Natural killer cell (primary cell): Measurements from ENCODE around the gene HDAC4. TPM values are rescaled to one million over a fixed set of nuclear protein-coding genes. Genes with fewer than 3 reads are reported as not detected.
A peak's percentile ranks its signal among the peaks of the same experiment; 100 is the strongest.

ENCODE experiments used
- ATAC-seq, 3 donors: fragments of 150-1000 bp in 2 of 3; fragments of 200-7000 bp in 1 of 3; cut with Tn5 transposase; 1 replicate in 1 of 3; 2 replicates in 2 of 3; pipeline ENCODE4 v1.10.0; 2021; ENCODE audit warnings: mild to moderate bottlenecking in 2 of 3, moderate library complexity in 2 of 3
- DNase-seq, 2 donors: peaks; one replicate each; pipeline versions ENCODE4 v3.0.0 to v3.0.0-alpha.2; 2013 to 2021; ENCODE audit warnings: mixed read lengths in 1 of 2
- H3K27ac ChIP-seq: one replicate; pipeline ENCODE4 v1.5.1; 2013; ENCODE audit warnings: mild to moderate bottlenecking, low read length
- H3K27me3 ChIP-seq: one replicate; pipeline ENCODE4 v1.6.1; 2013; ENCODE audit warnings: low read length; ENCODE audit not compliant: control insufficient read depth, insufficient read depth
- H3K36me3 ChIP-seq: one replicate; pipeline ENCODE4 v1.6.1; 2013; ENCODE audit warnings: low read length; ENCODE audit not compliant: control insufficient read depth, insufficient read depth
- H3K4me1 ChIP-seq: one replicate; pipeline ENCODE4 v1.6.1; 2013; ENCODE audit warnings: low read length; ENCODE audit not compliant: control insufficient read depth, insufficient read depth
- H3K4me3 ChIP-seq: one replicate; pipeline ENCODE4 v1.5.1; 2013; ENCODE audit warnings: low read length
- H3K9me3 ChIP-seq: one replicate; pipeline ENCODE4 v1.6.1; 2013; ENCODE audit warnings: low read length; ENCODE audit not compliant: control insufficient read depth, insufficient read depth
- H3K27ac Mint-ChIP-seq, 2 donors: one replicate each; pipeline ENCODE4 v1.8.0; 2022; ENCODE audit warnings: mild to moderate bottlenecking in 2 of 2, mixed read lengths in 2 of 2, moderate library complexity in 1 of 2
- H3K27me3 Mint-ChIP-seq, 2 donors: one replicate each; pipeline ENCODE4 v1.8.0; 2022; ENCODE audit warnings: low read depth in 2 of 2, mixed read lengths in 2 of 2
- H3K36me3 Mint-ChIP-seq: one replicate; pipeline ENCODE4 v1.8.0; 2022; ENCODE audit warnings: mixed read lengths
- H3K4me1 Mint-ChIP-seq, 2 donors: one replicate each; pipeline ENCODE4 v1.8.0; 2022; ENCODE audit warnings: mixed read lengths in 2 of 2
- H3K4me3 Mint-ChIP-seq: one replicate; pipeline ENCODE4 v1.8.0; 2022; ENCODE audit warnings: mild to moderate bottlenecking, moderate library complexity, mixed read lengths
- H3K9me3 Mint-ChIP-seq, 2 donors: one replicate each; pipeline ENCODE4 v1.8.0; 2022; ENCODE audit warnings: mixed read lengths in 2 of 2
- WGBS: methylation state at CpG from one replicate; pipeline ENCODE4 v1.1.7; 2013; ENCODE audit warnings: missing lambda C conversion rate; ENCODE audit not compliant: insufficient coverage; 5-methylcytosine and 5-hydroxymethylcytosine counted together
- intact Hi-C: fragments of 100-400 bp; cut with micrococcal nuclease; formaldehyde crosslinking; loops from one replicate; pipeline ENCODE4 v1.14.2; 2022
- total RNA-seq, 4 donors: library from RNA; stranded (reverse); fragments of 120-200 nt in 1 of 4; gene quantifications; one replicate each; pipeline versions ENCODE4 v1.2.3 to v1.2.4, GENCODE V29; 2013 to 2022
- TF ChIP-seq, protein P1 (sequence below): fragments of 200-600 bp; IDR thresholded peaks from one replicate; pipeline ENCODE4 v1.8.0; 2022; ENCODE audit warnings: antibody characterized with exemption

The HDAC4 gene
- total RNA-seq, 3 donors from 2014 or later (not counting 1 experiment from before 2014, with no cell fraction given) = 74.9 to 105 (median 100) TPM

GRCh38 chr2:239116456-239117246 is 284.2 kb downstream of the HDAC4 start:
- 94% methylated on average over 25 of the region's 25 CpGs for WGBS
- Mint-ChIP-seq H3K4me3 (no peak overlapping the region), H3K4me1 (peaks cover 39 to 47% of the 10 kb centered on the region in 2 donors), H3K36me3 (no peaks in the 10 kb centered on the region), H3K27me3 (peaks cover 0 to 19% of the 10 kb centered on the region in 2 donors), H3K27ac (peak overlapping the region in 1 of 2 donors; percentile 37), H3K9me3 (no peaks in the 10 kb centered on the region)
- no peaks in the 10 kb centered on the region for H3K9me3 ChIP-seq
- DNase-seq (no peak), ATAC-seq (no peak)
- intact Hi-C loops = no loop called here
- no peaks in the 10 kb centered on the region for H3K27me3 ChIP-seq
- no peak overlapping the region for H3K27ac ChIP-seq
- H3K36me3 ChIP-seq = peaks cover 25% of the 10 kb centered on the region
- H3K4me3 ChIP-seq = no peak overlapping the region
- TF ChIP-seq, protein P1, sequence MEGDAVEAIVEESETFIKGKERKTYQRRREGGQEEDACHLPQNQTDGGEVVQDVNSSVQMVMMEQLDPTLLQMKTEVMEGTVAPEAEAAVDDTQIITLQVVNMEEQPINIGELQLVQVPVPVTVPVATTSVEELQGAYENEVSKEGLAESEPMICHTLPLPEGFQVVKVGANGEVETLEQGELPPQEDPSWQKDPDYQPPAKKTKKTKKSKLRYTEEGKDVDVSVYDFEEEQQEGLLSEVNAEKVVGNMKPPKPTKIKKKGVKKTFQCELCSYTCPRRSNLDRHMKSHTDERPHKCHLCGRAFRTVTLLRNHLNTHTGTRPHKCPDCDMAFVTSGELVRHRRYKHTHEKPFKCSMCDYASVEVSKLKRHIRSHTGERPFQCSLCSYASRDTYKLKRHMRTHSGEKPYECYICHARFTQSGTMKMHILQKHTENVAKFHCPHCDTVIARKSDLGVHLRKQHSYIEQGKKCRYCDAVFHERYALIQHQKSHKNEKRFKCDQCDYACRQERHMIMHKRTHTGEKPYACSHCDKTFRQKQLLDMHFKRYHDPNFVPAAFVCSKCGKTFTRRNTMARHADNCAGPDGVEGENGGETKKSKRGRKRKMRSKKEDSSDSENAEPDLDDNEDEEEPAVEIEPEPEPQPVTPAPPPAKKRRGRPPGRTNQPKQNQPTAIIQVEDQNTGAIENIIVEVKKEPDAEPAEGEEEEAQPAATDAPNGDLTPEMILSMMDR = no peak
- peaks cover 12% of the 10 kb centered on the region for H3K4me1 ChIP-seq

DNA sequence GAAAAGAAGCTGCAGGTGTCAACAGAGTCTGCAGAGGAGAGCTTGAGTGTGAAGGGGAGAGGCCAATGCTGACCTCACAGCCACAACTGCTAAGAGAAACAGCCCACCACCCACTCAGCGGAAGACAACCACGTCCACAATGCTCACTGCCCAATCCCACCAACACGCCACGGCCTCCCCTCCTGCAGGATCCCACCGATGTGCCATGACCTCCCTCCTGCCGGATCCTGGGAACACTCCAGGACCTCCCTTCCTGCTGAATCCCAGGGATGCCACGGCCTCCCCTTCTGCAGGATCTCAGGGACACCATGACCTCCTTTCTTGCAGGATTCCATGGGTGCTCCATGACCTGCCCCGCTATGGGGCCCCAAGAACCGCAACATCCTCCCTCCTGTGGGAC is 285.2 kb downstream of the HDAC4 start:
- intact Hi-C loops = no loop called here
- Histone ChIP-seq H3K27me3 (no peaks in the 10 kb centered on the region), H3K9me3 (no peaks in the 10 kb centered on the region), H3K4me3 (no peak overlapping the region), H3K4me1 (peaks cover 12% of the 10 kb centered on the region), H3K27ac (no peak overlapping the region), H3K36me3 (peaks cover 33% of the 10 kb centered on the region)
- WGBS = 92% methylated on average over 9 of the region's 9 CpGs
- Mint-ChIP-seq H3K36me3 (peaks cover 1% of the 10 kb centered on the region), H3K27ac (peak overlapping the region in 1 of 2 donors; percentile 37), H3K4me3 (no peak overlapping the region), H3K27me3 (peaks cover 0 to 19% of the 10 kb centered on the region in 2 donors), H3K9me3 (no peaks in the 10 kb centered on the region), H3K4me1 (peaks cover 39 to 47% of the 10 kb centered on the region in 2 donors)
- TF ChIP-seq, protein P1 = no peak
- no peak for DNase-seq
- ATAC-seq = no peak

DNA sequence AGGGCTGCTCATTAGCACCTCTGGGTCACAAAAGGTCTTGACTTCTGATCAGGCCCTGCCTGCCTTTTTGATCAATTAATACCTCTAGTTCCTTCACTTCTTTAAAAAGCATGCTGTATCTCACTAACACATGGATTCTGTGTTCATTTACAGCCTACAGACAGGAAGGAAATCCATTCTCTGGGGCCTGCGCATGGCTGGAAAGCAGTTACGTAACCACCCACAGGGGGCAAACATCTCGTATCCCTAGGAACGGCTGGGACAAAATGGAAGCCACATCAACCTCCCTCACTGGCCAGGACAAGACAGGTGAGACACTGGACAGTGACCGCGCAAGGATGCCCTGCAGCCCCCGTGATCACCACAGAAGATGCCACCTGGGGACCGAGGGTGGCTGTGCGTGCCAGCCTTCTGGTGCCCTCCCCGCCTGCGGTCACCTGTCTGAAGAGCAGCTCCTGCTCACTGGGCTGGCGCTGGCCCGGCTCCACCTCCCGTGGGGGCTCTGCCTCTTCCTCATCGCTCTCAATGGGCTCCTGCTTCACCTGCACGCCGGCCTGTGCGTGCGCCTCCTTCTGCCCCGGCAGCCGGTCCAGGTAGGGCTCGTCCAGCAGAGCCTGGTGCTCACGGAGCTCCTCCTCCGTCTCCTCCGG is 286.1 kb downstream of the HDAC4 start:
- H3K27ac ChIP-seq = no peak overlapping the region
- Mint-ChIP-seq H3K4me3 (no peak overlapping the region), H3K27ac (no peak overlapping the region), H3K36me3 (peaks cover 10% of the 10 kb centered on the region), H3K27me3 (peaks cover 0 to 15% of the 10 kb centered on the region in 2 donors), H3K9me3 (no peaks in the 10 kb centered on the region), H3K4me1 (peaks cover 39% of the 10 kb centered on the region in 2 donors)
- WGBS = 96% methylated on average over 25 of the region's 25 CpGs
- H3K27me3 ChIP-seq = no peaks in the 10 kb centered on the region
- H3K36me3 ChIP-seq = peaks cover 42% of the 10 kb centered on the region
- ATAC-seq = no peak
- H3K4me1 ChIP-seq = peaks cover 12% of the 10 kb centered on the region
- DNase-seq = no peak
- H3K9me3 ChIP-seq = no peaks in the 10 kb centered on the region
- TF ChIP-seq, protein P1 = no peak
- no peak overlapping the region for H3K4me3 ChIP-seq
- intact Hi-C loops = no loop called here
